Cardiac fibroblast (primary cell): Measurements from ENCODE around the gene RASL10A.

Experiments
- DNase-seq, 2 donors: peaks; one replicate each; pipeline versions ENCODE4 v3.0.0 to v3.0.0-alpha.2; 2010; ENCODE audit warnings: low read depth in 2 of 2
- H3K4me3 ChIP-seq, 2 donors: replicated peaks in 1 of 2; 1 replicate in 1 of 2; 2 replicates in 1 of 2; pipeline ENCODE4 v1.5.1; 2011; ENCODE audit warnings: low read depth in 2 of 2, low read length in 2 of 2, mild to moderate bottlenecking in 2 of 2, moderate library complexity in 1 of 2
- TF ChIP-seq, protein P1 (sequence below): IDR thresholded peaks from one replicate; pipeline ENCODE4 v1.5.1; 2011; ENCODE audit warnings: low read depth, mild to moderate bottlenecking, low read length, inconsistent platforms

Gene RASL10A

DNA sequence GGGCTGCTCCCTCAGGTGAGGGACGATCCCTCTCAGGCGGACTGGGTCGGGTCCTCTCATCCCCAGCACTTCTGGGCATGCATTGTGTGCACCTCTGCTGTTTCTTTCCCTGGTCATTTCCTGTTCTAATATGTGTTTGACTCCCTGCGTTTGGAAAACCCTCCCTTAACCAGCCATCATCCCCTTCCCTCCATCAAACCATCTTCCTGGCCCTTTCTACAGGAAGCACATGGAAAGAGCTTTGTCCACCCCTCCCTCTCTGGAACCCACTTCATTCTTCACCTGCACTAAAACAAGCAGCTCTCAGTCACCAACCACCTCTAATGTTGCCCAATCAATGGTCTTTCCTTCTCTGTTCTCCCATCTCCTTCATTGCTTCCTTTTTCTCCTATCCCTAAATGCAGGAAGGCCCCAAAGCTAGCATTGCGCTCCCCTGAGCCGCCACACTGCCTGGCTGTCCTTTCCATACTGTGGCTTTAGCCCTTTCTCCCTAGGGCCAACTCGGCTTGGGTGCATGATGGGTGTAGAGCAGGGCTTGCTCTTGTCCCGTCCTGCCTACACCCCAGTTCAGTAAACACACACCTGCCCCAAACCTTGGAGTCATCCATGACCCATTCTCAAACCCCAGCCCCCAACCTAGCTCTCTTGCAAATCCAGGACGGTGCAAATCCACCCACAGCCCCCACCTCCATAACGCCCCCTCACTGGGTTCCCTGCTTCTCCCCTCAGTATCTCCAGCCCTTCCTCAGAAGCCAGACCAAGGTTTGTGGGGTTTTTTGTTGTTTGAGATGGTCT is 14.5 kb downstream of the RASL10A start:
- TF ChIP-seq, protein P1, sequence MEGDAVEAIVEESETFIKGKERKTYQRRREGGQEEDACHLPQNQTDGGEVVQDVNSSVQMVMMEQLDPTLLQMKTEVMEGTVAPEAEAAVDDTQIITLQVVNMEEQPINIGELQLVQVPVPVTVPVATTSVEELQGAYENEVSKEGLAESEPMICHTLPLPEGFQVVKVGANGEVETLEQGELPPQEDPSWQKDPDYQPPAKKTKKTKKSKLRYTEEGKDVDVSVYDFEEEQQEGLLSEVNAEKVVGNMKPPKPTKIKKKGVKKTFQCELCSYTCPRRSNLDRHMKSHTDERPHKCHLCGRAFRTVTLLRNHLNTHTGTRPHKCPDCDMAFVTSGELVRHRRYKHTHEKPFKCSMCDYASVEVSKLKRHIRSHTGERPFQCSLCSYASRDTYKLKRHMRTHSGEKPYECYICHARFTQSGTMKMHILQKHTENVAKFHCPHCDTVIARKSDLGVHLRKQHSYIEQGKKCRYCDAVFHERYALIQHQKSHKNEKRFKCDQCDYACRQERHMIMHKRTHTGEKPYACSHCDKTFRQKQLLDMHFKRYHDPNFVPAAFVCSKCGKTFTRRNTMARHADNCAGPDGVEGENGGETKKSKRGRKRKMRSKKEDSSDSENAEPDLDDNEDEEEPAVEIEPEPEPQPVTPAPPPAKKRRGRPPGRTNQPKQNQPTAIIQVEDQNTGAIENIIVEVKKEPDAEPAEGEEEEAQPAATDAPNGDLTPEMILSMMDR = no peak
- H3K4me3 ChIP-seq = no peak overlapping the region
- no peak for DNase-seq

DNA sequence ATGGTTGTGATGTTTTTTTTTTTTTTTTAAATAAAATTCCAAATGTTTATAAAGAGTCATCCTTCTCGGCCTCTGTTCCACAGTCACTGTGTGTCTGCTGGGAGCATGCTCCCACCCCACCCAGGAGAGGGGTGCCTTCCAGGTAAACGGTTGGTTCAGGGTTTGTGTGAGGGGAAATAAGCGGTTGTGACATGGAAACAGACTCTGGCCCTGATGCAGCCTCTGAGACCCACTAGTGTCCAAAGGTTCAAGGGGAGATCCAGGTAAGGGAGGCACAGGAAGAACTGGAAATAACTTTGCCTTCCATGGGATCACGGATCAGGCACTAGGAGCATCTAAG is 15.1 kb downstream of the RASL10A start:
- TF ChIP-seq, protein P1 = no peak
- H3K4me3 ChIP-seq = no peak overlapping the region
- no peak for DNase-seq

DNA sequence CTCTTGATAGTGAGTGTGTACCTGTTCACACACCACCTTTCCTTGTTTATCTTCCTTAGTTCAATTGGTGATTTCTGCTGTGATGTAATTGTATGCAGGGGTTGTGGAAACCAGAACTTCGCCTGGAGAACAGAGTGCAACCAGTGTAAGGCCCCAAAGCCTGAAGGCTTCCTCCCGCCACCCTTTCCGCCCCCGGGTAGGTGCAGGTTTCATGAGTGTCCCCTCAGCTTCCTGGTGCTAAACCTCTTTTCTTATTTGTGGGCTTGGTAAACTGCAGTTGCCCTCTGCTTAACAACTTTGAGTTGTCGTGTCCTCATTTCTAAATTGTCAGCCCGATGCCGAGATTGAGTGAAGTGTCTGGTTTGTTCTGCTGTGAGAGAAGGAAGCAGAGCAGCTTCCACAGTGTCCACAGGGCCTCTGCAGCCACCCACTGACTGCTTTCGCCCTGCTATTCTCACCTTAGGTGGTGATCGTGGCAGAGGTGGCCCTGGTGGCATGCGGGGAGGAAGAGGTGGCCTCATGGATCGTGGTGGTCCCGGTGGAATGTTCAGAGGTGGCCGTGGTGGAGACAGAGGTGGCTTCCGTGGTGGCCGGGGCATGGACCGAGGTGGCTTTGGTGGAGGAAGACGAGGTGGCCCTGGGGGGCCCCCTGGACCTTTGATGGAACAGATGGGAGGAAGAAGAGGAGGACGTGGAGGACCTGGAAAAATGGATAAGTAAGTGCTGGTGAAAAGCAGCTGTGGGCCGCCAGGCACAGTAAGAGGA is 16.2 kb downstream of the RASL10A start:
- TF ChIP-seq, protein P1 = no peak
- DNase-seq = no peak
- H3K4me3 ChIP-seq = no peak overlapping the region

DNA sequence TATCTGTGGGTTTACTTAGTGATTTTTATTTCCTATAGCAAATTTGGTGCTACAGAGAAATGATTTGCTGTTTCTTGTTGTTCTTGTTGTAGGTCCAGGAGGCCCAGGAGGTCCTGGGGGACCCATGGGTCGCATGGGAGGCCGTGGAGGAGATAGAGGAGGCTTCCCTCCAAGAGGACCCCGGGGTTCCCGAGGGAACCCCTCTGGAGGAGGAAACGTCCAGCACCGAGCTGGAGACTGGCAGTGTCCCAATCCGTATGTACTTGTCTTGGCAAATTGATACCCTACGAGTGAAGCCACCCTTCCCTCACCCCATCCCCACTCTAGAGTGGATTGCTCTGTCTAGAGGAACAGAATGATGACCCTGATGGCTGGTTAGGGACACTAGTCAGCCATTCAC is 16.9 kb downstream of the RASL10A start:
- TF ChIP-seq, protein P1 = no peak
- DNase-seq = no peak
- H3K4me3 ChIP-seq = no peak overlapping the region

DNA sequence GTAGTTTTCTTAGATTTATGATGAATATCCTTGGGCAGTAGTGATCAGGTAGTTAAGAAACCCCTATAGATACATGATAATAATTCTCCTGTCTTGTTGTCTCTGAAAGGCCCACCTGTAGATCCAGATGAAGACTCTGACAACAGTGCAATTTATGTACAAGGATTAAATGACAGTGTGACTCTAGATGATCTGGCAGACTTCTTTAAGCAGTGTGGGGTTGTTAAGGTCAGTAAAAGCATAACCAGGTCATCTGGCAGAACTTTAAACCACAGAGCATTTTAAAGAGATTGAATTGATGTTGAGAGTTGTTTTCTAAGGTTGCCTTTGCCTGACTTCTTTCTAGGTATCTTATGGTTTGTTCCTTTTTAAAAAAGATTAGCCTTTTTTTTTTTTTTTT is 23.1 kb downstream of the RASL10A start:
- H3K4me3 ChIP-seq = no peak overlapping the region
- DNase-seq = no peak
- TF ChIP-seq, protein P1 = no peak

DNA sequence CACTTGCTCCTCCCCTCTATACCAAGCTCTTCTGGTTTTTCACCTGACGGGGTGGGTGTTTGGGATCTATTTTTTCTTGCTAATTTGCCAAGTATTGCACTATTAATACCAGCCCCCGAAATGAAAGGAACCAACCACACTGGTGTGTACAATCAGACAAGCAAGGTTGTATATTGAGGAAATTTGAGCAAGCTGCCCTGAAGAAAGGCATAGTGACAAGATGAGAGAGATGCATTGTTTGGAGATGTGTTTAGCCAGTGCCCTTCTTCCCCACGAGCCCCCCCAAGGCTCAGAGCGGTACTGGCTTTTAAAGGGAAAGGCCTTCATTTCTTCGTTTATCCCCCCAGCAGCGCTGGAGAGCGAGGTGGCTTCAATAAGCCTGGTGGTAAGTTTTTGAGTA is 24.3 kb downstream of the RASL10A start:
- DNase-seq = no peak
- H3K4me3 ChIP-seq = no peak overlapping the region
- TF ChIP-seq, protein P1 = no peak
